ENCODE data around the gene CDCP2.
"Not testable (repeated sequence)": the region's sequence is repeated elsewhere in the genome, so short reads cannot be mapped to it uniquely, and the experiment has no call there.

The CDCP2 gene

DNA sequence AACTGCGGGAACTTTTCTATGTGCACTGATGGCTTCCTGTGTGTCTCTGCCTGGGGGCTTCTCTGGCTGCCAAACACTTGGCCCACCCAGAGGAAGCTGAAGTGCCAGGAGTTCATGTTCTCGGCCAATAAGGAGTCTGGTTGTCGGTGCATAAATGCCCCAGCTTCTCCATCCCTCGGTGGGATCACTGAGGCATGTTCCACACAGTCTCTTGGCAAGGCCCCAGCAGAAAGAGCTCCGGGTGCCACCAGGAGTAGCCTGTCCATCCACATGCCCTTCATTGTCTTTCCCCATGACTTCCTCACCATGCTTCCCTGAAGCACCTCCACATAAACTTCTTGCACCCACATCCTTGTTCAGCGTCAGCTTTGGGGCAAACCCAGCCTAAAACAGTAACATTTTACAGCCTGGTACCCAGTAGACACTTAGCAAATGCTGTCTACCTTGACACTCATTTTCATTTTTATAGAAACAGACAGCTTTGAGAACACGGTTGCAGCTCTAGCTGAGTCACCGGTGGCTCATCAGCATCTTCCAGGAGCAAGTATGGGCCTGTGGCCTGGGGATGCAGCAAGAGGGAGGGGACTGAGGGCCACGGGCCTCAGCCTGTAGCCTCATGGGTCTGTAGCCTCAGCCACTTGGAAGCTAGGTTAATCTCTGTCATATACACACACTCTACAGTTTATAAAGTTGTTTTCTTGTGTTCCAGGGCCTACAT lies 14.8 kb upstream of the CDCP2 start:
- DNase-seq: no peak

DNA sequence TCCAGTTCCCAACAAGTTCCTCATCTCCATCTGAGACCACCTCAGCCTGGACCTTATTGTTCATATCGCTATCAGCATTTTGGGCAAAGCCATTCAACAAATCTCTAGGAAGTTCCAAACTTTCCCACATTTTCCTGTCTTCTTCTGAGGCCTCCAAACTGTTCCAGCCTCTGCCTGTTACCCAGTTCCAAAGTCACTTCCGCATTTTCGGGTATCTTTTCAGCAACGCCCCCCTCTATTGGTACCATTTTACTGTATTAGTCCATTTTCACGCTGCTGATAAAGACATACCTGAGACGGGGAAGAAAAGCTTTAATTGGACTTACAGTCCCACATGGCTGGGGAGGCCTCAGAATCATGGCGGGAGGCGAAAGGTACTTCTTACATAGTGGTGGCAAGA lies 13.6 kb upstream of the CDCP2 start:
- DNase-seq: not testable (repeated sequence)

DNA sequence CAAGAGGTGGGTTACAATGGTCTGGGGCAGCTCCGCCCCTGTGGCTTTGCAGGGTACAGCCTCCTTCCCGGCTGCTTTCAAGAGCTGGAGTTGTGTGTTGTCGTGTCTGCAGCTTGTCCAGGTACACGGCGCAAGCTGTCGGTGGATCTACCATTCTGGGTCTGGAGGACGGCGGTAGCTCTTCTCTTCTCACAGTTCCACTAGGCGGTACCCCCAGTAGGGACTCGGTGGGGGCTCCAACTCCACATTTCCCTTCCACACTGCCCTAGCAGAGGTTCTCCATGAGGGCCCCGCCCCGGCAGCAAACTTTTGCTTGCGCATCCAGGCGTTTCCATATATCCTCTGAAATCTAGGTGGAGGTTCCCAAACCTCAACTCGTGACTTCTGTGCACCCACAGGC lies 12.3 kb upstream of the CDCP2 start:
- DNase-seq: no peak

DNA sequence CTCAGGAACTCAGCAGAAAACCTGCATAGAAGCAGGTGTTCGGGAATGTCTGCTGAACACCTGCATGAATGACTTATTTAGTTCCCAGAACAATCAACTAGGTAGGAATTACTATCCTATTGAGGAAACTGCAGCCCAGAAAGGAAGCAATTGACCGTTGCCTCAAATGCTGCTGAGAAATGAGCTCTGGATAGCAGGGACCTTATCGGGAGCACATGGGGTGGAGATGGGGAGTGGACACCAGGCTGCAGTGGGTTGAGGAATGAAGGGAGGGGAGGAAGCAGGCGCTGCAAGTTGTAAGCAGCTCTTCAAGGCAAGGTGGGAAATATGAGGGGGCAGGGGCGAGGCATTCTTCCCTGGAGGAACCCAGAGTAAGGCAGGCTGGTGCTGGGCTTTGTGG lies 10.8 kb upstream of the CDCP2 start:
- DNase-seq: no peak

DNA sequence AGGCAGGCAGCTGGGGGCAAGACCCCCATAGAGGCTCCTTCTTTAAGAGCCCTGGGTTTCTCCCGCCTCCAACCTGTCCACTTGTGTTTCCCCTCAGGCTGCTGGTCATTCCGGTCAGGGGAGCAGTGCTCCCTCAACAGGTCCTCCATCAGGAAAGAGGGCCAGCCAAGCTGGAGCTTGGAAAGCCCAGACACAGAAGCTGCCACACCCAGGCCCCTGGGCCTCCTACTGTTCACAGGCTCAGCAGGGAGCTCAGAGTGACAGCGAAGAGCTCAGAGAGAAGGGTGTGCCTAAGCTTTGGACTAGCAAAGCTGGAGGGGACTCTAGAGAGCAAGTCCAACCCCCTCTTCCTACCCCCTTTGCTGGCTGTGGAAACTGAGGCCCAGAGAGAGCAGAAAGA lies 10.3 kb upstream of the CDCP2 start:
- no peak for DNase-seq

DNA sequence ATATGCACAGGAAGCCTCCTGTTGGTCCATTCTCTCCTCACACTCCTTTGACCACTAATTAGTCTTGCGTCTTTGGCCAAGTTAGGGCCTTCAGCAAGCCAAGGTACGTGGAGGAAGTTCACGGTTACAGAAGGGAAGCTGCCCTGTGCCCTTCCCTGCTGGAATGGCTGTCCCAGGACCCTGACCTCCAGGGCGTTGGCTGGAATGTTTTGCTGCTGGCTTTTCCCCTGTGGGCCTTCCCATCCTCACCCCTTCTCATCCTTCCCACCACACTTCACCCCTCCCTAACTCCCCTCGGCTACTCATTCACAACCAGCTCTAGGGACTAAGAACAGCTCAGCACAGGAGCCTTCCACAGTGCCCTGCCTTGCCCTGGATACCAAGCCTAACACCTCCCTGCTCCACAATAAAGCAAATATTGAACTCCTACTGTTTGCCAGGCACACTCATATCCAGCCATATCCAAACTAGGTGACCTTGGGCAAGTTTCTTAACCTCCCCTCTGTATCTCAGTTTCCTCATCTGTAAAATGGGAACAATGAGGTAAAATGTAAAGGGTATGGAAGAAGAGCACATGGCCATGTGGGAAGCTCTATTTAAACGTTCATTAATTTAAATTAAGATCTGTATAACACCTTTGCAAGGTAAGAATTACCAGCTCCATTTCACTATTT lies 8.8 kb upstream of the CDCP2 start:
- no peak for DNase-seq

DNA sequence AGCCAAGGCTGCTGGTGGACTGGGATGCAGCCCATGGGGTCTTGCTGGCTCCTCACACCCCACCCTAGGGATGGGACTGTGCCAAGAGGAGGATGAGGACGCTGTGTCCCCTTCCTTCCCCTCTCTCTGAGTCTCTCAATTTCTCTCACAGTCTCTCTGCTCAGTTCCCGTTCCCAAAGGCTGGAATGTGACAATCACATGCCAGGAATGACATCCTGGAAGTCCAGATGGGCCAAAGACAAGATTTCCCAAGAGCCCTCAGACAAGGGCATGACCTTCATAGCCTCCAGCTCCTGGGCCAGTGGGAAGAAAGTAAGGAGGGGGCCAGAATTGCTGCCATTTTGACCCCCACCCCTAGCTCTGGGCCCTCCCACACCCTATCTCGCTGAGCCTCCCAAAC lies 7.6 kb upstream of the CDCP2 start:
- DNase-seq: no peak

DNA sequence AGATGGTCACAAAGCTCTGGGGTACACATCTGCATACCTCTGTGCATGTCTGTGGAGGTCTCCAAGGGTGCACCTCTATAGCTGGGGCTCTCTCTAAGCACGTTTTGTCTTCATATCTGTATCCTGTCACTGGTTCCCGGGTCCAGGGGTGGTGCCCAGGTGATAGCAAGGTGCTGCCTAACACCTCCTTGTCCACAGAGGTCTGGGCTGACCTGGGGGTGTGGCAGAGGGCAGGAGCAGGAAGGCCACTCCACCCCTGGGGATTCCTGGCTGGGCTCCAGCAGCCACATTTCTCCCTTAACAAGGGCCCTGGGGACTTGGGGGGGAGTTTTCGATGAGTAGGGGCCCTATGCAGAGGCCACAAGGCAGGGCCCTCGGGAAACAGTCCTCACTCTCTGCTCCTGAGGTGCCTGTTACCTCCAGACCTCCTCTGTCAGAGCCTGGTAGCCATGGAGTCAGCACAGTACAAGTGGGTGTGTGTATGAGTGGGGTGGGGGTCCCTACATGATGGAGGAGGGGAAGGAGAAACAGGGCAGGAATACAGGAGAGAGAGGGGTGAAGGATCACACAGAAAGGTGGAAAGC lies 7.0 kb upstream of the CDCP2 start:
- DNase-seq: no peak

DNA sequence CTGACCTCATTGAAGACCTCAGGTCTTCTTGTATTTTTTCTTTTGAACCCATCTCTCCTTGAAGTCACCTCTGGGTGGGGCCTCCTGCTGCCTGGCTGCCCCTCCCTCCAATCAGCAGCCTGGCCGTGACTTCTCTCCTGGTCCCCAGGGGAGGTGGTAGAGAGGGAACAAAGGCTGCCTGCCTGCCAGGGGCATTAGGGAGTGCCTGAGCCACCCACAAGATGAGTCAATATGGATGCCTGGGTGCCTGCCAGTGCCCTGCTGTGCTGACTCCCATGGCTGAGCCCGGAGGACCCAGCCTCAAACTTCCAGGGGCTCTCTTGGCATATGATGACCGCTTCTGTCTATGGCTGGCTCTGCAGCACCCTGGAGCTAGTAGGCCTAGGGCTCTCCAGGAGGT lies 5.3 kb upstream of the CDCP2 start:
- DNase-seq: no peak

DNA sequence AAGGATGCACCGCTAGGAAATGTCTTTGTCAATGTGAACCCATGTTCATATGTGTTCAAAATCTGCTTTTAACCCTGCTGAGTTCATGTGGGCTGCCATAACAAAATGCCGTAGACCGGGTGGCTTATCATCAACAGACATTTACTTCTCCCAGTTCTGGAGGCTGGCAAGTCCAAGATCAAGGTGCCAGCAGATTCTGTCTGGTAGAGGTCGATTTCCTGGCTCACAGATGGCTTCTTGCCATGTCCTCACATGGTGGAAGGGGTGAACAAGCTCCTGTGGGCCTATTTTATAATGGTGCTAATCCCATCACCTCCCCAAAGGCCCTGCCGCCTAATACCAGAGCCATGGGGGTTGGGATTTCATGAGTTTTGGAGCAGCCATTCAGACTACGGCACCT lies 4.6 kb upstream of the CDCP2 start:
- DNase-seq: no peak

DNA sequence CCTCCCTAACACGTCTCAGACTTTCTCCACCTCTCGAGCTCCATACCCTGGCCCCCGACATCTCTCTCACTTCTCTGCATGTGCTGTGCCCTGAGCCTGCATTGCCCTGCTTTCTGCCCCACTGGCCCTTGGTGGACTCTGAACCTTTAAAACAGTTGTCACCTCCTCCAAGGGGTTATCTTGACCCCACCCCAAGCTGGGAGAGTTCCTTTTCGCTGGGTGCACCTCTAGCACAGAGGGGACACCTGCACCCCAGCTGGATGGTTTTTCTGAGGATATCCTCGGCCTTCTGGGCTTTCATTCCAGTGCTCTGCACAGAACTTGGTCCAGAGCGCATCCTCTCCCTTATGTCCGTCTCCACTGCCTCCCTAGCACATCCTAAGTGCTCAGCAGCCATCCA lies 4.2 kb upstream of the CDCP2 start:
- no peak for DNase-seq

DNA sequence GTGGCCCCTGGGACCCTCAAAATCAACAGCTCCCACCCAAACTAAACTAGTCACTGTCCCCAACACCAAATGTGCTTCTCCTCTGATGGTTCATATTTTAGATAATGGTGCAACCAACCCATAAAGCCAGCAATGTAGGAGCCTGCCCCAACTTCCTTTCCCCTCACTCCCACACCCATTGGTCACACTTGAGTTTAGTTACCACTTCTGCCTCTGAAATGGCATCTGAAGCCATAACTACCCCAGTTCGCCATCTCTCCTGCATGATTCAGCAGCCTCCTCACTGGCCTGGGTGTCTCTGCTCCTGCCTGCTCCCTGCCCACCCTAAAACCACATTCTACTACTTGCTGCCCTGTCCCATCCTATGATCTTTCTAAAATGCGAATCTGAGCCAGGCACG lies 3.4 kb upstream of the CDCP2 start:
- DNase-seq: no peak

DNA sequence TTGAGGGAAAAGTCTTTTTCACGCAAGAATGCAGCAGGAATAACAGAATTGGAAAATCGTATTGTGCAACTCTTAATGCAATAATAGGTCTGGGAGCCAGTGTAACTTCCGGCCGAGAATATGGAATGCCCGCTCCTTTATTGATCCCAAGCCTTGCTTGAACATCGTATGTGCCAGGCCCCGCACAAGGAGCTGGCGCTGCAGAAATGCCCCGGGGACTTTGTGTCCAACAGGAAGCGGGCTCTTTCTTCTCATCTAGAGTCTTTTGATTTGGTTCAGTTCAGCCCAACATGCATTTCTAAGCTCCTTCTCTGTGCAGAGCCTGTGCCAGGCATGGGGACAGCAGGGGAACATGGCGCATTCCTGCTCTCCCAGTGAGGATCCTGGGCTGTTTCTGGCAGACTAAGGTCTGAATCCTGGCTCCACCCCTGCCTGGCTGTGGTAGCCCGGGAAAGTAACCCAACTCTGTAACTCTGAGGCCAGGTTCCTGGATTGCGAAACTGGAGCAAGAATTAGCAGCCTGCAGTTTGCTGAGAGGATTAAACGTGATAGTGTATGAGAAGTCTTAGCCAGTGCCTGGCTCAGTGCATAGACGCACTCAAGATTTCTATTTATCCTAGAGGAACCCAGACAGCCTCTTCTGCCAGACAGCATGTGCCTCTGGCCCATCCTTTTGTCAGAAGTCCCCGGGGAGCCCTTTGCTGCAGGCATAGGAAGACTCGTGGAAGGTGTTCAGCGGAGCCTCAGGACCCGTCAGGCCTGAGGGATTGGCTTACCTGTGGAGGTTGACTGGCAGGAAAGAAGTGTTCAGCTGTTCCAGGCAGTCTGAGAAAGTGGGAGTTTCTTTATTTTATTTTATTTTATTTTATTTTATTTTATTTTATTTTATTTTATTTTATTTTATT lies 987 bp upstream of the CDCP2 start:
- DNase-seq: no peak

DNA sequence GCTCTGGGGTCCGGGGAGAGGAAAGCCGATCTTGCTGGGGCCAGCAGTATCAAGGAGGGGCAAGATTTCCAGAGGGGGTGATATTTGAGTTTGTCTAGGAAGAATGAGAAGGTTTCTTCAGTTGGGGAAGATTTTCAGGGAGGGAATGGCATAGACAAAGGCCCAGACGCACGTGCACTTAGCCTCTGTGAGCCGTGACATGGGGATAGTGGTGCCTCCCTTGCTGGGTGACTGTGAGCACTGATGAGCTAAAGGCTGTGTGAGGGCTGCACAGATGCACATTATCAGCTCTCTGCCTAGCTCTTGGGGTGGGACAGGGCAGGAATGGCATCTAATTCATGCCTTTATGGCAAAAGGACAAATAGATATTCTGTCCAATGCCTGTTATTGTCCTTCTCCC lies 1.8 kb downstream of the CDCP2 start:
- DNase-seq: no peak

DNA sequence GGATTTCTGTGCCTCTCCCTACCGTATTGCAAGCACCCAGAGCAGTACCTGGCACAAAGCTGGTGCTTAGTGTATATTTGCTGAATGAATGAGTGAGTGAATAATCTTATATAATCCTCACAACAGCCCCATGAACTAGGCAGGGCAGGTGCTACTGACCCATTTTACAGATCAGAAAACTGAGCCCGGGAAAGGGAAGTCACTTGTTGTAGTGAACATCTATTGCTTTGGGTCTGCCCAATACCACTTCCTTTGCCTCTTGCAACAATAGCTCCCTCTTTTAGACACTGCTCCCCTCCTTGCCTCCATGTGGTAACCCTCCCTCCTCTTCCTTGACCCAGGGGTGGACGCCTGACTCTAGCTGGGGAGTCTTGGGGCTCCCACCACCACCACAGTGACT lies 3.1 kb downstream of the CDCP2 start:
- DNase-seq: no peak

DNA sequence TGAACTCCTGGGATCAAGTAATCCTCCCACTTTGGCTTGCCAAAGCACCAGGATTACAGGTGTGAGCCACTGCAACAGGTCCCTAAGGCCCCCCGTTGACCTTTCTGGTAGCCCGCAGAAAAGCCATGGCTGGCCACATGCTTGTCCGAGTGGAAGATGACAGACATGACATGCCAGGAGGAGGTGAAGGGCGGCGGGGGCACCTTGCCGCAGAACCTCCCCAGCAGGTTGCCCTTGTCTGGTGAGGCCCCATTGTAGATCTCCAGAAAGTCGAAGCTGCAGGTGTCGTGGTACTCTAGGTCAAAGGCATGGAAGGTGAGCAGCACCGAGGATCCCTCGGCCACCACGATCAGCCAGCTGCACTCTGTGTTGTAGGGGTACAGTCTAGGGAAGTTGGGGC lies 8.4 kb downstream of the CDCP2 start:
- DNase-seq: no peak

DNA sequence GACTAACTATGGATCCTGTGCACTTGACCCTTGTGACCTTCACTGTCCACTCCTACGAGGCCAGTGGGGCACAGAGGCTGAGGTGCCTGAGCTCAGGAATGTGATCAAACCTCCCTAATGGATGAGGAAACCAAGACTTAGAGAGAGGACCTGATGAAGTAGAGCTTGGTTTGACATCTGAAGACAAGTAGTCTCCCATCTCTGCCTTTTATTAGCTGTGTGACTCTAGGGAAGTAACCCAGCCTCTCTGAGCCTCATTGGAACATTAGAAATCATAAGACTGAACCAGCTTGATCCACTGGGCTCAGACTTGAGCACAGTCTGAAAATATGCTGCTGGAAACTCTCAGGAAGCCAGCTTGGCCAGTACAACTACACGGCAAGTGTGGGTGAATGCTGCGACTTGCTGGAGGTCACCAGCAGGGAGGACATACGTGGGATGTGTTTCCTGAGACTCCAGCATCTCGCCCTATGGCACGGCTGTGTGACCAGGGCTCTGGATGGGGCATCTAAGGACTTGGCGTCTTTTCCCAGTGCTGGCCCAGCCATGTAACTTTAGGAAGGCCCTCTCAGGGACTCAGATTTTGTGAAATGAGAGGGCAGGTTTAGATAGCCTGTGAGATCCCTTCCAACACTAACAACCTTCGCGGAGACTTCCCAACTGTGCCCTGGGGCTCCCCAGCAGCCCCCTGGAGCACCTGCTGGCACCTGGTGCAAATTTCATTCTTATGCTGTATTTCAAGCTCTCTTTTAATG lies 10.5 kb downstream of the CDCP2 start:
- DNase-seq: no peak

DNA sequence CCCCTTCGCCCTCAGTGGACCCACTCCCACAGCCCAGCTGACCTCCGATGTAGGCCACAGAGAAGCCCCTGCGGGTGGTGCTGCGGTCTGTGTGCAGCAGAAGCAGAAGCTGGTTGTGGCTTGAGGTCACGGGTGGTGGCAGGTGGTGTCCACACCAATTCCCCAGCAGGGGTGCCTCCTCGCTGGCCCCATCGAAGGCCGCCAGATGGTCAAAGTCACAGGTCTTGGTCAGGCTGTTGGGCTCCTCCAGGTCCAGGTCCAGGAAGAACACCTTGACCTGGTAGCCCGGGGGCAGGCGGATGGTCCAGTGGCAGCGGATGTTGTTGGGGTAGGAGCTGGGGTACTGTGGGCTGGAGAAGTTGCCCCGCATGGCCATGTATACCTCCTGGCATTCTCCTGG lies 13.1 kb downstream of the CDCP2 start:
- no peak for DNase-seq

DNA sequence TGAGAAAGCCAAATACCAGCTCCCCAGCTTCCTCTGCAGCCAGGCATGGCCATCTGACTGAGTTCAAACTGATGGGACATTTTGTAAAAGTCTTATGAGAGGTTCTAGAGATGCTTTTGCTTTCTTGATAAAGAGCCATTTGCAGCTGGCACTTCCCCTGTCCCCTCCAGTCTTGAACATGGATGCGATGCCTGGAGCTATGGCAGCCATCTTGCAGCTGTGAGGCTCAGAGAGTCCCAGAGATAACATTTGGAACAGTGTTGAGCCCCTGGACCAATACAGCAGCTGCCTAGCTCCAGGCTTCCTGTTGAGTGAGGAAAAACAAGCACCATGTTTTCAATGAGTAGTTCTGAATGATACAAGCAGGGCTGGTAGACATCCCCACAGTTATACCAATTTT lies 13.8 kb downstream of the CDCP2 start:
- no peak for DNase-seq

DNA sequence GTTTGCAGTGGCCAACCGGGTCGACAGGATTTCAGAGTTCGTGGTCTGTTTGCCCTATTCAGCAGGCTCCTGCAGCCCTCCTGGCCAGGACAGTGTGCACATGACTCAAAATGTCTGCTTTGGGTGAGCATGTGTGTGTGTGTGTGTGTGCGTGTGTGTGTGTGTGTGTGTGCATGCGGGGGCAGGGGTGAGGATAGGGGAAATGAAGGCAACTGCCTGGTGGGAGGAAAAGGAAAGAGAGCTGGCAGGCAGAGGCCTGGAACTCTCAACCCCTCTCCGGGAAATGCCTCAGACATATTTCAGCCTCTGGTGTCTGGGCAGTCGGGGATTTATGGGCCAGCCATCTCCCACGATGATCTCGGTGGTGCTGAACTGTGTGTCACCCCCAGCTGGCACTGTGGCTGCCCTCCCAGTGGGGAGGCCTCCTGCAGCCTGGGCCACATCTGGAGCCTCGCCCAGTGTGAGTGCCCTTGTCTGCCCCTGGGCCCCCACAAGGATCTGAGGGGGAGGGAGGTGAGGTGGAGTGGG lies 15.2 kb downstream of the CDCP2 start:
- no peak for DNase-seq

DNA sequence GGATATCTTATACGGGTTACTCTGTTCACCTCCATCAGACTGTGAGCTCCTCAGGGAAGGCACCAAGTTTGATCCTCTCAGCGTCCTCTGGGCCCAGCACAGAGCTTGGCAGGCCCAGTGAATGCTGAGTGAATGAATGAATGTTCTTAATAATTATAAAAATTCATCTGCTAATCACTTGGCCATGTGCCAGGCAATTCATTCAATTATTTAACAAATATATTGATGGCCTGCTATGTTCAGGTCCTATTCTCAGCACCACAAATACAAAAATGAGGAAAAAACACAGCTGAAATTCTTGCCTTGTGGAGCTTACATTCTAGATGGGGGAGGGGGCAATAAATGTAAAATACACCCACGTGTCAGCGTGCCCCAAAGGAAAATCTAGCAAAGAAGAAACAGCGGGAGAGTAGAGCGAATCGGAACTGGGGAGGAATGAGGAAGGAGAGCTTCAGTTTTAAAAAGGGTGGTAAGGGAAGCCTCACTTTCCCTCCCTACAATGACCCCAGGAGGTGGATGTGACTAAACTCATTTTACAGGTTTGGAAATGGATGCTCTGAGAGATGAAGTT lies 15.8 kb downstream of the CDCP2 start:
- no peak for DNase-seq

DNA sequence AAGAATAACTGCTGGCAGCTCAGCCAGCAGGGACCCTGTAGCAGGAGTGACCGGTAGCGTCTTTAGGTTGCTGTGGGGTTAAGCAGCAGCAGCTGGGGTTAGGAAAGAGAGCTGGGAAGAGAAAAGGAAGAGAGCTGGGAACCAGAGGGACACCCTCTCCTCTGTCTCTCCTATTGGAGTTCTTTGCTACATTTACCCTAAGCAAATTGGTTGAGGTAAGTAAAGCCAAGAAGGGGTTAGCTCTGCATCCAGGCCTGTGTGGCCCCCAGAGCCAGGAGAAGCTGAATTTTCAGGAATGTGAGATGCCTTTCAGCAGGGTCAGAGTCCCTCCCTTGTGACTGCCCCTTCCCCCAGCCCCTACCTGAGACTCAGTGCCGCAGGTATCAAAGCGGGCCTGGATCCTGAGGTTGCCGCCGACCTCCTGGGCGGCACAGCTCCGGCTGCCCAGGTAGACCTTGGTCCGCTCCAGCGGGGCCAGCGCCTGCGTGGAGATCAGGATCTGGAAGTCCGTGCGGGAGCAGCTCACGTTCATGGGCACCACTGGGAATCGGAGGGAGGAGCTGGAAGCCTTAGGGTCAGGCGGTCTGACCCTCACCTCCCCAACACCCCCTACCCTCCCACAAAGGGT lies 16.4 kb downstream of the CDCP2 start:
- DNase-seq: no peak

All from 8988T (cell line).